Measurements from ENCODE around the gene GABBR1.

DNA sequence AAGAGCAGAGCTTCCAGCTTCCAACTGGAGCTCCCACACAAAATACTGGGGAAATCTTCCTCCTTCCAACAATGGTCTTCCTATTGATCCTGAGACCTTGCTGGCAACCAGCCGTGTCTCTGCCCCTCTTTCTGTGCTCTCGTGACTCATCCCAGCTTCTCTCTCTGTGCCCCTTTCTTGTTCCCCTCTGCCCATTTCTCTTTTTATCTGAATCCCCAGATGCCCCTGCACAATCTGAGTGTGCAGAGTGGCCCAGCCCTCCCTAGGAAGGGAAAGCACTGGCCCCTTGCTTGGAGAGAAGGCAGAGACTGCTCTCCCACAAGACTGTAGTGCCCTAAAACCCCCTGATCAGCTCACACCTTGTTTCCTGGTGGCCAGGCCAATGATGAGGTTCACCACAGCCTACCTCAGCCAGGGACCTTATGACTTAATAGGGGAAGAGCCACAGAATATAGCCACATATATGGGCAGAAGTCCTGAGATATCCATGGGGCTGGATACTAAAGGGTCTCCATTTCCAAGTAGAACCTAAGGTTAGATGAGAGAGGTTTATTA is 122.2 kb downstream of the GABBR1 start:
- TF ChIP-seq POLR2A (IDR thresholded peaks at IDR 0.05; ENCODE audit: low read depth) = no peak
- TF ChIP-seq POLR2AphosphoS5 (IDR thresholded peaks at IDR 0.05) = no peak
- TF ChIP-seq, protein P1, sequence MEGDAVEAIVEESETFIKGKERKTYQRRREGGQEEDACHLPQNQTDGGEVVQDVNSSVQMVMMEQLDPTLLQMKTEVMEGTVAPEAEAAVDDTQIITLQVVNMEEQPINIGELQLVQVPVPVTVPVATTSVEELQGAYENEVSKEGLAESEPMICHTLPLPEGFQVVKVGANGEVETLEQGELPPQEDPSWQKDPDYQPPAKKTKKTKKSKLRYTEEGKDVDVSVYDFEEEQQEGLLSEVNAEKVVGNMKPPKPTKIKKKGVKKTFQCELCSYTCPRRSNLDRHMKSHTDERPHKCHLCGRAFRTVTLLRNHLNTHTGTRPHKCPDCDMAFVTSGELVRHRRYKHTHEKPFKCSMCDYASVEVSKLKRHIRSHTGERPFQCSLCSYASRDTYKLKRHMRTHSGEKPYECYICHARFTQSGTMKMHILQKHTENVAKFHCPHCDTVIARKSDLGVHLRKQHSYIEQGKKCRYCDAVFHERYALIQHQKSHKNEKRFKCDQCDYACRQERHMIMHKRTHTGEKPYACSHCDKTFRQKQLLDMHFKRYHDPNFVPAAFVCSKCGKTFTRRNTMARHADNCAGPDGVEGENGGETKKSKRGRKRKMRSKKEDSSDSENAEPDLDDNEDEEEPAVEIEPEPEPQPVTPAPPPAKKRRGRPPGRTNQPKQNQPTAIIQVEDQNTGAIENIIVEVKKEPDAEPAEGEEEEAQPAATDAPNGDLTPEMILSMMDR (IDR thresholded peaks at IDR 0.05) = no peak

All from esophagus muscularis mucosa (tissue), 3 donors.